Heart left ventricle (tissue), 13 donors: ENCODE measurements around the gene USP54.

Experiments used
- POLR2A ChIP-seq, 2 donors: fragments of 450-650 bp; IDR thresholded peaks; one replicate each; pipeline ENCODE4 v1.6.1; 2017; ENCODE audit warnings: antibody characterized with exemption in 2 of 2, mild to moderate bottlenecking in 2 of 2, moderate library complexity in 2 of 2
- TF ChIP-seq, protein P1 (sequence below), 12 donors: fragments of 200-600 bp; sonication (generic) in 4 of 12; IDR thresholded peaks; one replicate each; pipeline versions ENCODE4 v1.5.0 to v1.8.0; 2018 to 2022; ENCODE audit warnings: antibody characterized with exemption in 12 of 12, mild to moderate bottlenecking in 5 of 12
- donor health status: ischemic (EF 13 %, LVEDD 7.1; RV severe dilation, severe dysfunction).
- donor health status: DM: no; HTN: yes; CAD: no.
- donor health status: DM: no; HTN: no; CAD: no.
- donor health status: ischemic (EF 25% LVEDD 6.9; RV normal size, moderate dysfunction).
- donor health status: ischemic (EF 25% LVEDD 5.7; RV mildly dilated, moderate dysfunction).
- donor health status: ischemic (EF 35%, LVEDD 5.7; RV mildly dilated, moderate dysfunction).
- donor health status: nonischemic (EF 11% LVEDD 7.7; RV severe dilation, severe dysfunction).
- donor health status: DM: yes; HTN: yes; CAD: no.
- donor health status: PGD.
- donor health status: ischemic (EF 29% LVEDD 5.4; RV normal size, mild dysfunction).
- donor health status: nonischemic (EF 23%, LVEDD 6.1; RV moderate dilation, normal function).

DNA sequence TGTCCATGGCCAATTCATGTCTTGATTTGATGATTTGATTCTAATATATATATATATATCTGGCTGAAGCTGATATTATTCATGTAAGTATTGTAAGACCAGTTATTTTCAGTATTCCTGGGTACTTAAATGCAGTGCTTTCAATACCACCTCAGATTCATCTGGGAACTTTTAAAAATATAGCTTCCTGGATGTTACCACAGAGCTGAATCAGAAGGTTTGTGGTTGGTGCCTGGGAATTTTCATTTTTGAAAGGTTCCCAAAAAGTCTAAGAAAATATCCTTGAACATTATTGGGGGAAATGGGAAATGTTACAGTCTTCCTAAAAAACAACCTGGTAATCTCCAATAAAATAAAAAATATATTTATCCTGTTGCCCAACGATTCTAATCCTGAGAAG is 84.7 kb downstream of the USP54 start:
- no peak for TF ChIP-seq POLR2A (IDR thresholded peaks at IDR 0.05)
- TF ChIP-seq, protein P1, sequence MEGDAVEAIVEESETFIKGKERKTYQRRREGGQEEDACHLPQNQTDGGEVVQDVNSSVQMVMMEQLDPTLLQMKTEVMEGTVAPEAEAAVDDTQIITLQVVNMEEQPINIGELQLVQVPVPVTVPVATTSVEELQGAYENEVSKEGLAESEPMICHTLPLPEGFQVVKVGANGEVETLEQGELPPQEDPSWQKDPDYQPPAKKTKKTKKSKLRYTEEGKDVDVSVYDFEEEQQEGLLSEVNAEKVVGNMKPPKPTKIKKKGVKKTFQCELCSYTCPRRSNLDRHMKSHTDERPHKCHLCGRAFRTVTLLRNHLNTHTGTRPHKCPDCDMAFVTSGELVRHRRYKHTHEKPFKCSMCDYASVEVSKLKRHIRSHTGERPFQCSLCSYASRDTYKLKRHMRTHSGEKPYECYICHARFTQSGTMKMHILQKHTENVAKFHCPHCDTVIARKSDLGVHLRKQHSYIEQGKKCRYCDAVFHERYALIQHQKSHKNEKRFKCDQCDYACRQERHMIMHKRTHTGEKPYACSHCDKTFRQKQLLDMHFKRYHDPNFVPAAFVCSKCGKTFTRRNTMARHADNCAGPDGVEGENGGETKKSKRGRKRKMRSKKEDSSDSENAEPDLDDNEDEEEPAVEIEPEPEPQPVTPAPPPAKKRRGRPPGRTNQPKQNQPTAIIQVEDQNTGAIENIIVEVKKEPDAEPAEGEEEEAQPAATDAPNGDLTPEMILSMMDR (IDR thresholded peaks at IDR 0.05): no peak
